Activated CD4-positive, alpha-beta T cell treated with anti-CD3 and anti-CD28 coated beads, Interleukin-2, amount 10 ng/mL, durations not matched to agents 24 days and 14 days (primary cell): ENCODE data around the gene AKAP13. TPM values are rescaled to one million over a fixed set of nuclear protein-coding genes. Genes with fewer than 3 reads are reported as not detected.

Source experiments
- DNase-seq: peaks from one replicate; pipeline ENCODE4 v3.0.0; 2022
- H3K27ac Mint-ChIP-seq: one replicate; pipeline ENCODE4 v1.8.0; 2022; ENCODE audit warnings: mild to moderate bottlenecking, mixed read lengths
- H3K27me3 Mint-ChIP-seq: one replicate; pipeline ENCODE4 v1.8.0; 2022; ENCODE audit warnings: mixed read lengths
- H3K36me3 Mint-ChIP-seq: one replicate; pipeline ENCODE4 v1.8.0; 2022; ENCODE audit warnings: low read depth, mild to moderate bottlenecking, mixed read lengths
- H3K4me1 Mint-ChIP-seq: one replicate; pipeline ENCODE4 v1.8.0; 2021; ENCODE audit warnings: mixed read lengths
- H3K4me3 Mint-ChIP-seq: one replicate; pipeline ENCODE4 v1.8.0; 2022; ENCODE audit warnings: mild to moderate bottlenecking, moderate library complexity, mixed read lengths
- H3K9me3 Mint-ChIP-seq: one replicate; pipeline ENCODE4 v1.8.0; 2021; ENCODE audit warnings: mixed read lengths
- intact Hi-C: fragments of 100-400 bp; cut with micrococcal nuclease; formaldehyde crosslinking; loops from one replicate; pipeline ENCODE4 v1.15.1; 2023
- total RNA-seq: library from RNA; stranded (reverse); gene quantifications from 2 replicates; pipeline ENCODE4 v1.2.3, GENCODE V29; 2022

AKAP13 gene
- total RNA-seq, 1 donor from 2014 or later = 71.3 TPM

GRCh38 chr15:85763673-85764633 is 383.6 kb downstream of the AKAP13 start:
- Mint-ChIP-seq H3K9me3 (no peaks in the 10 kb centered on the region), H3K27ac (no peak overlapping the region), H3K4me3 (no peak overlapping the region), H3K36me3 (no peaks in the 10 kb centered on the region), H3K4me1 (no peaks in the 10 kb centered on the region), H3K27me3 (no peaks in the 10 kb centered on the region)
- intact Hi-C loops = no loop called here
- no peak for DNase-seq

DNA sequence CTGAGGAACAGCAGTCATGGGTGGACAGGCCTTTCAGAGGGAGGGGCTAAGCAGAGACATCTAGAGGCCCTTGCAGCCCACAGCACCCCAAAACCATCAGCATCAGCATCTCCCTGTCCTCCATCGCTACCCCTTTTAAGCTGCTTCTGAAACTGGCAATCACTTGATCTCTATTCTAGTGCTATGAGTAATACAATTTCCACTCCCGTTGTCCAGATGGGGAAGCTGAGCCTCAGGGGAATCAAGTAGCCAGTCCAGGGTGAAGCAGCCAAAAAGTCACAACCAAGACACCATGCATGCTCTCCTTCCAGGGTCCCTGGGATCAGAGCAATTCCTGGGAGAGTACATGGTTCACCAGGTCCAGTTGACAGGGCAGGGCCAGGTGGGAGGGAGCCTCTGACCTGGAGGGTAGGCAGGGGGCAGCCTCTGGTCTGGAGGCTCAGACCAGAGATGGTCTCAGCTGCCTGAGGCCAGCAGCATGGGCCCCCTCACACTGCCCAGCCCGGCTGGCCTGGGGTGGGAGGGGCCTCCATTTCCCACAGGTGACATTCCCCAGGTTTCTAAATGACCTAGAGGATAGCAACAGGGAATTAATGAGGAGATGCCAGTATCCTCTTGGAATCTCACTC is 384.4 kb downstream of the AKAP13 start:
- no peaks in the 10 kb centered on the region for H3K27me3 Mint-ChIP-seq
- H3K27ac Mint-ChIP-seq = no peak overlapping the region
- intact Hi-C loops = no loop called here
- no peaks in the 10 kb centered on the region for H3K9me3 Mint-ChIP-seq
- H3K4me3 Mint-ChIP-seq = no peak overlapping the region
- no peaks in the 10 kb centered on the region for H3K36me3 Mint-ChIP-seq
- H3K4me1 Mint-ChIP-seq = no peaks in the 10 kb centered on the region
- DNase-seq = no peak

DNA sequence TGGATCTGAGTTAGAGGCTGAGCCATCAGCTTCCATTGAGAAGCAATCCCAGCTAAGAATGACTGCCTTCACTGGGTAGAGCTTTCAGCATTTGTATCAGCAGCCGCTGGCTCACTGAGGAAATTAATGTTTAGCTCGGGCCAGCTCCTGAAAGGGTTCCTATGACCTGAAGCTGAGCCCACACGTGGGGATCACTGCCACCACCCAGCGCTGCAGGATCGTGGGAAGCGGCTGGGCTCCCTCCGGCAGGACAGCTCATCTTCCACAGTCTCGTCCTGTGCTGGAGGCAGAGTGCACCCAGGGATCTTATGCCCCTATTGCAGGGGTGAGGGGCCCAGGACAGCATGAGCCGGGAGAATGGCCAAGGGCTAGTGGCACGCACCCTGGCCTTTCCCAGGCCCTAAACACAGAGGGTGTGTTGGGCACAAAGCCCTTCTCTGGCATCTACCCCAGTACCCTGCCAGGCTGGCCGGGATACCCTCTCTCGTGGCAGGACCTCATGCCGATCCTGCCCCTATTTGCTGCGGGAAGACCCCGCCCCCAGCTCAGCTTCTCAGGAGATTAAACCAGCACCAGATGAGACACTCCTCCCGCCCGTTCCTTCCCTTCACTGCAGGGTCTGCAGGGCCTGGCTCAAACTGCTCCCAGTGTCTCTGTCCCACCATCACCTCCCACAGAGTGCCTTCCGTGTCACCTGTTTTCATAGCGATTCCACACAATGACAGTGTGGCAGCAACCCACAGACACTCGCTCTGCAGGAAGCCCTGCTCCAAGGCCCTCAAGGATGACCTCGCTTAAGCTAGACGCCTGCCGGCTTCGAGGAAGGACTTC is 385.8 kb downstream of the AKAP13 start:
- no peak for DNase-seq
- no peak overlapping the region for H3K4me3 Mint-ChIP-seq
- no peaks in the 10 kb centered on the region for H3K4me1 Mint-ChIP-seq
- H3K27me3 Mint-ChIP-seq = no peaks in the 10 kb centered on the region
- H3K27ac Mint-ChIP-seq = no peak overlapping the region
- no peaks in the 10 kb centered on the region for H3K9me3 Mint-ChIP-seq
- intact Hi-C loops = no loop called here
- no peaks in the 10 kb centered on the region for H3K36me3 Mint-ChIP-seq

DNA sequence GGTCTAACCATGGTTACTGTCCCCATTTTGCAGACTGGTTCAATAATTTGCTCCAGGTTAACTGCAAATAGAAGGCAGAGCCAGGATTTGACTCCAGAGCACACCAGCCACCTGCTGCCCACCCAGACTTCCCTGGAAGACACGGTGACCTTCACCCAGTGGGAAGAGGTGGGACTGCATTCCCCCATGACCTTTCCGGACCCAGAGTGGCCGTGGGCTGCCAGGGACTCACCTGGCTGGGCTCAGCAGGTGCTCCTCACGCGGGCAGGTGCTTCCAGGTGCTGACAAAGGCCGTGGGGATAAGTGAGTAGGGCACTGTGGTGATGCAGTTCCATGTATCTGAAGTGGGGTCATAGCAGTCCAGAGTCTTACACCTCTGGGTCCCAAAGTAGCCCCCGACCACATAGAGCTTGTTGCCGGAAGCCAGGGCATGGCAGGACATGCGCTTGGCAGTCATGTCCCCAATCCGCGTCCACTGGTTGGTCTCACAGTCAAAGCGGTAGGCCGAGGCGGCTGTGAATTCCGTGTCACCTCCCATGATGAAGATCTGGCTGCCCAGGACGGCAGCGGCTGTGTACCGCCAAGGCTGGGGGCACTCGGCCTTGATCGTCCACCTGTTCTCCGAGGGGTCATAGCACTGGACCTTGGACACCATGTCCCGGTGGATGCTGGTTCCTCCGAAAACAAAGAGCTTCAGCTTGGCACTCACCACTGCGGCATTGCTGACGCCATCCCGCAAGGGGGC is 387.6 kb downstream of the AKAP13 start:
- H3K9me3 Mint-ChIP-seq = no peaks in the 10 kb centered on the region
- no peaks in the 10 kb centered on the region for H3K36me3 Mint-ChIP-seq
- no peaks in the 10 kb centered on the region for H3K4me1 Mint-ChIP-seq
- no peak overlapping the region for H3K4me3 Mint-ChIP-seq
- DNase-seq = no peak
- H3K27me3 Mint-ChIP-seq = no peaks in the 10 kb centered on the region
- H3K27ac Mint-ChIP-seq = no peak overlapping the region
- intact Hi-C loops = no loop called here

DNA sequence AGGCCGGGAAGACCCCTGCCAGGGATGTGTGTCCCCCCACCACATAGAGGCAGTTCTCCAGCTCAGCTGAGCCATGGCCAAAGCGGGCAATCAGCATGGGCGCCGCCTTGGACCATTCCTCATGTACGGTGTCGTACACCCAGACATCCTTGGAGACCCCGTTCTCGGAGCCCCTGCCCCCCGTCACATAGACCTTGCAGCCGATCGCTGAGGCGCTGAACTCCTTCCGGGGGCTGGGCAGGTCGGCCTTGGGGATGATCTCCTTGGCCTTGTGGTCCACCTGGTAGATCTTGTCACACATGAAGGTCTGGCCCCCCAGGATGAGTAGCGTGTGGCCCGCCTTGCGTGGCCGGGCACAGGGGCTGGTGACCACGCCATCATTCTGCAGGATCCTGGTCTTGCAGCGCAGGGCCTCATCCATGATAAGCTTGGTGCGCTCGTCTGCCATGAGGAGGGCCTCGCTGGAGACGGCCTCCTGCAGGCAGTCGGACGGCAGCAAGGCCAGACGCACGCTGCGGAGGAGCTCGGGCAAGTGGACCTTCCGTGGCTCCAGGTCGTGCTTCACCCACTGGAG is 388.3 kb downstream of the AKAP13 start:
- no peaks in the 10 kb centered on the region for H3K4me1 Mint-ChIP-seq
- intact Hi-C loops = no loop called here

DNA sequence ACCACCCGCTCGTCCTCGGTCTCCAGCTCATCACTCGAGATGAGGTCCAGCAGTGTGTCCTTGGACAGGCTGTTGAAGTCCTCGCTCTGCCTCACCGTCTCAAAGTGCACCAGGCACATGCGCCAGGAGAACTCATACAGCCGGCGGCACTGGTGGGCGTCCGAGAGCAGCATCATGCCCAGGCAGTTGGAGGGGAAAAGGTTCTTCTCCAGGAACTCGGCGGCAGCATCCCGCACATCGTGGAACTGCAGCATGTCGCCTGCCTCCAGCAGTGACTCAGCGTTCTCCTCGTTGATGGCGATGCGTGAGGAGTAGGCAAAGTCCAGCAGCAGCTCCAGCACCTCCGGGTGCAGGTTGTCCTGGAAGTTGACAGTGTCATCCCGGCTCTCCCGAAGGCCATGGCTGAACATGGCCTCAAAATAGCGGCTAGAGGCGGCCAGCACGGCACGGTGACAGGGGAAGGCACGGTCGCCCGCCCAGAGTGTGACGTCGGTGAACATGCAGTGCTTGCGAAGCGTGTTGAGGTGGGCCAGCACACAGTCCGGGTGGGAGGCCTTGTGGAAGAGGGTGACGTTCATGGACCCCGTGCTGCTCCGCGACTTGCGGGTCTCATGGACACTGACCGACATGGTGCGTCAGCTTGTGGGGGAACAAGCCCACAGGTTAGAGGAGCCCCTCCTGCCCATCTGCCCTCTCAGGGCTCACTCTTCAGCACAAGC is 388.9 kb downstream of the AKAP13 start:
- Mint-ChIP-seq H3K27ac (no peak overlapping the region), H3K9me3 (no peaks in the 10 kb centered on the region), H3K27me3 (no peaks in the 10 kb centered on the region), H3K4me1 (no peaks in the 10 kb centered on the region), H3K36me3 (no peaks in the 10 kb centered on the region), H3K4me3 (no peak overlapping the region)
- DNase-seq = no peak
- intact Hi-C loops = no loop called here

More for the DNA sequence above, 388.3 kb downstream of the AKAP13 start:
- H3K36me3 Mint-ChIP-seq = no peaks in the 10 kb centered on the region
- DNase-seq = no peak
- no peaks in the 10 kb centered on the region for H3K27me3 Mint-ChIP-seq
- no peaks in the 10 kb centered on the region for H3K9me3 Mint-ChIP-seq
- no peak overlapping the region for H3K4me3 Mint-ChIP-seq
- H3K27ac Mint-ChIP-seq = no peak overlapping the region

- DNase-seq = no peak
- H3K27me3 Mint-ChIP-seq = no peaks in the 10 kb centered on the region
- no peak overlapping the region for H3K4me3 Mint-ChIP-seq
- no peak overlapping the region for H3K27ac Mint-ChIP-seq
- H3K9me3 Mint-ChIP-seq = no peaks in the 10 kb centered on the region
- no peaks in the 10 kb centered on the region for H3K36me3 Mint-ChIP-seq
- intact Hi-C loops = no loop called here
- no peaks in the 10 kb centered on the region for H3K4me1 Mint-ChIP-seq
Measured at GRCh38 chr15:85770096-85771041, 390.0 kb downstream of the AKAP13 start.

DNA sequence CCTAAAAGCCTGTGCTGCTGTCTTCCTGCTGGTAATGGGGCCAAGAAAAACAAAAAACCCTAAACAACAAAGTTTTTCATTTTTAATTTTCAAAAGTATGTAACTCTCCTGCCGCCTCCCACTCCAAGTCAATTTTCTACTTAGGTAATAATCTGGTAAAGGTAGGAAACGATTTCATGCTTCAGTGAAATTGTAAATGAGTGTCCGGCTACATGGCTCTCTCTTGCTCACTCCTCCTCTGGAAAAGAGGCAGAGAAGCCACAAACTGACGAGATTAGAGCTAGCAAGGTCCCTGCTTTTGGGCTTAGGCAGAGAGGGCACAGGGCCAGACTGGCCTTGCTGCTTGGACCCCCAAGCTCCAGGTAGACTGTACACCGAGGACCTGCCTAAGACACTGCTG is 390.9 kb downstream of the AKAP13 start:
- no peaks in the 10 kb centered on the region for H3K36me3 Mint-ChIP-seq

GRCh38 chr15:85771781-85772445 is 391.5 kb downstream of the AKAP13 start:
- no peak for DNase-seq
- H3K36me3 Mint-ChIP-seq = no peaks in the 10 kb centered on the region
- H3K4me3 Mint-ChIP-seq = no peak overlapping the region
- no peaks in the 10 kb centered on the region for H3K9me3 Mint-ChIP-seq
- H3K4me1 Mint-ChIP-seq = no peaks in the 10 kb centered on the region
- no peak overlapping the region for H3K27ac Mint-ChIP-seq
- no peaks in the 10 kb centered on the region for H3K27me3 Mint-ChIP-seq
- intact Hi-C loops = no loop called here

More for the DNA sequence above, 390.9 kb downstream of the AKAP13 start:
- no peak overlapping the region for H3K27ac Mint-ChIP-seq
- intact Hi-C loops = no loop called here
- H3K4me1 Mint-ChIP-seq = no peaks in the 10 kb centered on the region
- DNase-seq = no peak
- H3K9me3 Mint-ChIP-seq = no peaks in the 10 kb centered on the region
- no peak overlapping the region for H3K4me3 Mint-ChIP-seq
- H3K27me3 Mint-ChIP-seq = no peaks in the 10 kb centered on the region

DNA sequence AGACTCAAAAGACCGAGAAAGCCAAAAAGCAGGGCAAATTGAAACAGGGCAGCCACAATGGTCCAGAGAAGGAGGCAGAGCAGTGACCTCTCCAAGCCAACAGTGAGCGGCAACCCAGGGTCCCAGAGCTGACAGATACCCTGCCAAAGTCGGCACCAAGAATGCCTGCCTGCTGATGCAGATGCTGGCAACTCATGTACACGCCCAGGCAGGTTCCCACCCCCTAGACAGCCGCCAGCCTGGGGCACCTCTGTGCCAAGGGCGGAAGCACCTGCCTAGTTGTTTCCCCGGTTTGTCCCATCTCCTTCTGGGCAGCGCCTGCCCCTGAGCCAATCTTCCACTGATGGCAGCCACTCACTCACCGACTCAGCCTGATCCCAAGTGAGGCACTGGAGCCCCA is 392.3 kb downstream of the AKAP13 start:
- no peak overlapping the region for H3K4me3 Mint-ChIP-seq
- no peaks in the 10 kb centered on the region for H3K27me3 Mint-ChIP-seq
- no peak overlapping the region for H3K27ac Mint-ChIP-seq
- H3K9me3 Mint-ChIP-seq = no peaks in the 10 kb centered on the region
- DNase-seq = no peak
- H3K36me3 Mint-ChIP-seq = no peaks in the 10 kb centered on the region
- no peaks in the 10 kb centered on the region for H3K4me1 Mint-ChIP-seq
- intact Hi-C loops = no loop called here

DNA sequence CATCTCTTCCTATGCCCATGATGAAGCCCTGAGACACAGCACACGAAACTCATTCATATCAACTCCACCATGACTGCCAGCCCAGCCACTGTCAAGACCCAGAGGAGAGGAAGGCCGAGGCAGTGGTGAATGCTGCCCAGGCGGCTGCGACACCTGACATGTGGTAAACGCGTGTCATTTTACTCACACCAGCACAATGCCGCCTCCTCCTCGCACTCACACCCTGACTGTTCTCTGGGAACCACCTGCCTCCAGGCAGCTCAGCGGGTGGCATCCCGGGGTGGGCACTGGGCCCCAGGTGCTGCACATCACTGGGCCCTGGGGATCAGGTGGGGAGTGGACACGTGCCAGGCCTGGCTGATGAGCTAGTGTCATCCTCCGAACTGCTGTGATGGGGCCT is 392.8 kb downstream of the AKAP13 start:
- peaks cover 3% of the 10 kb centered on the region for H3K4me1 Mint-ChIP-seq
- no peaks in the 10 kb centered on the region for H3K27me3 Mint-ChIP-seq
- no peak overlapping the region for H3K27ac Mint-ChIP-seq
- intact Hi-C loops = no loop called here
- no peaks in the 10 kb centered on the region for H3K36me3 Mint-ChIP-seq
- DNase-seq = no peak
- H3K4me3 Mint-ChIP-seq = no peak overlapping the region
- no peaks in the 10 kb centered on the region for H3K9me3 Mint-ChIP-seq
